Right lobe of liver (tissue), 6 donors: ENCODE data around the gene CSNK1G1. TPM values are rescaled to one million over a fixed set of nuclear protein-coding genes. Genes with fewer than 3 reads are reported as not detected.

ENCODE experiments used
- ATAC-seq, 4 donors: fragments of 200-7000 bp; cut with Tn5 transposase; one replicate each; pipeline ENCODE4 v1.9.1; 2020; ENCODE audit warnings: mild to moderate bottlenecking in 4 of 4, moderate library complexity in 4 of 4
- DNase-seq, 3 donors: peaks; one replicate each; pipeline ENCODE4 v3.0.0-alpha.2; 2020
- H3K27ac ChIP-seq, 3 donors: fragments of 200-600 bp; one replicate each; pipeline ENCODE4 v1.8.0; 2022
- H3K27me3 ChIP-seq, 2 donors: fragments of 200-600 bp; one replicate each; pipeline ENCODE4 v1.8.0; 2022
- H3K36me3 ChIP-seq, 4 donors: fragments of 200-600 bp; sonication (generic) in 1 of 4; one replicate each; pipeline versions ENCODE4 v1.5.1 to v1.8.0; 2017 to 2022; ENCODE audit warnings: control low read depth in 1 of 4
- H3K4me1 ChIP-seq, 4 donors: fragments of 200-600 bp; sonication (generic) in 1 of 4; one replicate each; pipeline versions ENCODE4 v1.5.1 to v1.8.0; 2017 to 2022; ENCODE audit warnings: control low read depth in 1 of 4
- H3K4me3 ChIP-seq, 3 donors: fragments of 200-600 bp; one replicate each; pipeline ENCODE4 v1.8.0; 2022
- H3K9me3 ChIP-seq, 4 donors: fragments of 200-600 bp; sonication (generic) in 1 of 4; one replicate each; pipeline versions ENCODE4 v1.5.1 to v1.8.0; 2017 to 2022; ENCODE audit warnings: control low read depth in 1 of 4
- POLR2A ChIP-seq: fragments of 450-650 bp; IDR thresholded peaks from one replicate; pipeline ENCODE4 v1.6.1; 2017; ENCODE audit warnings: antibody characterized with exemption, mild to moderate bottlenecking
- WGBS: methylation state at CpG from one replicate; pipeline ENCODE4 v1.1.6; 2018; ENCODE audit warnings: low coverage, low lambda C conversion rate; ENCODE audit not compliant: insufficient coverage; ENCODE audit errors: missing lambda C conversion rate; 5-methylcytosine and 5-hydroxymethylcytosine counted together
- intact Hi-C, 2 donors: fragments of 100-400 bp; cut with DNase I; formaldehyde crosslinking; loops; one replicate each; pipeline versions ENCODE4 v1.11.2 to v1.14.1; 2022
- total RNA-seq, 6 experiments: library from RNA; depleted of rRNA in 2 of 6; stranded (reverse); fragments of >200 nt in 2 of 6; fragmentation: NEBNext Ultra II Directional in 3 of 6; extraction: Animal tissue kit (Norgen Biotek cat#: 25700) in 3 of 6; gene quantifications; one replicate each; pipeline versions ENCODE4 v1.1.0 to v1.2.4, GENCODE V29; 2016 to 2023
- TF ChIP-seq, protein P1 (sequence below), 4 donors: fragments of 200-600 bp in 3 of 4; fragments of 450-650 bp in 1 of 4; IDR thresholded peaks; one replicate each; pipeline versions ENCODE4 v1.5.1 to v1.8.0; 2016 to 2022; ENCODE audit warnings: antibody characterized with exemption in 4 of 4, mild to moderate bottlenecking in 2 of 4
- donor health status: DM: no; HTN: yes; CAD: no.
- donor health status: DM: no; HTN: no; CAD: no.
- donor health status: DM: no; HTN: no; CAD: no.
- donor health status: DM: no; HTN: yes; CAD: no.
- donor health status: DM: no; HTN: yes; CAD: no.

The CSNK1G1 gene
- total RNA-seq, 6 experiments from 2014 or later = 3.9 to 7.1 (median 5.5) TPM

- Histone ChIP-seq H3K4me1 (no peaks in the 10 kb centered on the region), H3K36me3 (no peaks in the 10 kb centered on the region), H3K9me3 (no peaks in the 10 kb centered on the region), H3K27ac (no peak overlapping the region), H3K4me3 (no peak overlapping the region), H3K27me3 (no peaks in the 10 kb centered on the region)
- no peak for TF ChIP-seq POLR2A
- TF ChIP-seq, protein P1, sequence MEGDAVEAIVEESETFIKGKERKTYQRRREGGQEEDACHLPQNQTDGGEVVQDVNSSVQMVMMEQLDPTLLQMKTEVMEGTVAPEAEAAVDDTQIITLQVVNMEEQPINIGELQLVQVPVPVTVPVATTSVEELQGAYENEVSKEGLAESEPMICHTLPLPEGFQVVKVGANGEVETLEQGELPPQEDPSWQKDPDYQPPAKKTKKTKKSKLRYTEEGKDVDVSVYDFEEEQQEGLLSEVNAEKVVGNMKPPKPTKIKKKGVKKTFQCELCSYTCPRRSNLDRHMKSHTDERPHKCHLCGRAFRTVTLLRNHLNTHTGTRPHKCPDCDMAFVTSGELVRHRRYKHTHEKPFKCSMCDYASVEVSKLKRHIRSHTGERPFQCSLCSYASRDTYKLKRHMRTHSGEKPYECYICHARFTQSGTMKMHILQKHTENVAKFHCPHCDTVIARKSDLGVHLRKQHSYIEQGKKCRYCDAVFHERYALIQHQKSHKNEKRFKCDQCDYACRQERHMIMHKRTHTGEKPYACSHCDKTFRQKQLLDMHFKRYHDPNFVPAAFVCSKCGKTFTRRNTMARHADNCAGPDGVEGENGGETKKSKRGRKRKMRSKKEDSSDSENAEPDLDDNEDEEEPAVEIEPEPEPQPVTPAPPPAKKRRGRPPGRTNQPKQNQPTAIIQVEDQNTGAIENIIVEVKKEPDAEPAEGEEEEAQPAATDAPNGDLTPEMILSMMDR (IDR thresholded peaks at IDR 0.05) = no peak
- peak in 3 of 4 donors; percentile 58 to 65 (median 58) for ATAC-seq
- no peak for DNase-seq
- intact Hi-C loops = no loop called here
These were observed 45.9 kb downstream of the CSNK1G1 start for GRCh38 chr15:64310036-64310435.

- no peaks in the 10 kb centered on the region for H3K9me3 ChIP-seq
- no peak for TF ChIP-seq POLR2A
- TF ChIP-seq, protein P1 (IDR thresholded peaks at IDR 0.05) = no peak
- DNase-seq (no peak), ATAC-seq (no peak)
- no peaks in the 10 kb centered on the region for H3K27me3 ChIP-seq
- no peak overlapping the region for H3K27ac ChIP-seq
- intact Hi-C loops = no loop called here
- H3K36me3 ChIP-seq = peaks cover 0 to 3% (median 0%) of the 10 kb centered on the region in 4 donors
- H3K4me1 ChIP-seq = no peaks in the 10 kb centered on the region
- no peak overlapping the region for H3K4me3 ChIP-seq
- WGBS = 100% methylated on average over 1 of the region's 2 CpGs
These were observed 50.7 kb downstream of the CSNK1G1 start for GRCh38 chr15:64305261-64305660.

DNA sequence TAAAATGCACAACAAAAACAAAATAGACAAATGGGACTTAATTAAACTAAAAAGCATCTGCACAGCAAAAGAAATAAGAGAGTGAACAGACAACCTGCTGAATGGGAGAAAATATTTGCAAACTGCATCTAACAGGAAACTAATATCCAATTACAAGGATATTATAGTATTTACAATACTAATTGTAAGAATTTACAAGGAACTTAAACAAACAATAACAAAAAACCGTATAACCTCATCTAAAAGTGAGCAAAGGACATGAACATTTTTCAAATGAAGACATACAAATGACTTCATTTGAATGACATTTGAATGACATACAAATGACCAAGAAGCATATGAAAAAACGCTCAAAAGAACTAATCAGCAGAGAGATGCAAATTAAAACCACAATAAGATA, 66.4 kb downstream of the CSNK1G1 start:
- TF ChIP-seq, protein P1 (IDR thresholded peaks at IDR 0.05) = no peak
- TF ChIP-seq POLR2A = no peak
- no peak overlapping the region for H3K27ac ChIP-seq
- ATAC-seq (no peak), DNase-seq (no peak)
- H3K36me3 ChIP-seq = no peaks in the 10 kb centered on the region
- intact Hi-C loops = no loop called here
- no peaks in the 10 kb centered on the region for H3K9me3 ChIP-seq
- peaks cover 0 to 5% (median 0%) of the 10 kb centered on the region in 4 donors for H3K4me1 ChIP-seq
- H3K4me3 ChIP-seq = no peak overlapping the region
- WGBS = 88% methylated on average over 2 of the region's 2 CpGs
- no peaks in the 10 kb centered on the region for H3K27me3 ChIP-seq

DNA sequence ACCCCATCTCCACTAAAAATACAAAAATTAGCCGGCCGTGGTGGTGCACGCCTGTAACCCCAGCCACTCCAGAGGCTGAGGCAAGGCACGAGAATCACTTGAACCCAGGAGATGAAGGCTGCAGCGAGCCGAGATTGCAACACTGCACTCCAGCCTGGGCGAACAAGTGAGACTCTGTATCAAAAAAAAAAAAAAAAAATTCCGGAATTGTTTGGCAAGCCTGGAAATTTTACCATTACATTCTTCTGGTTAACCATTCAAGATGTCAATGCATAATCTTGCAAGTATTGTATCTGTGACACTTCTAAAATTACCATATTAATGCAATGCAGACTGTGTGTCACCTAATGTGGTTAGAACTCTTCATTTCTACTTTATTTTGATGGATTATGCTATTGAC, 67.0 kb downstream of the CSNK1G1 start:
- WGBS = 92% methylated on average over 8 of the region's 8 CpGs

More for the DNA sequence above, 67.0 kb downstream of the CSNK1G1 start:
- no peak overlapping the region for H3K4me3 ChIP-seq
- intact Hi-C loops = no loop called here
- no peak for ATAC-seq
- no peak for DNase-seq
- TF ChIP-seq POLR2A = no peak
- TF ChIP-seq, protein P1 (IDR thresholded peaks at IDR 0.05) = no peak
- no peak overlapping the region for H3K27ac ChIP-seq
- no peaks in the 10 kb centered on the region for H3K9me3 ChIP-seq
- peaks cover 0 to 5% (median 0%) of the 10 kb centered on the region in 4 donors for H3K4me1 ChIP-seq
- H3K27me3 ChIP-seq = no peaks in the 10 kb centered on the region
- no peaks in the 10 kb centered on the region for H3K36me3 ChIP-seq
